ENCODE data around the gene MTHFR.
A peak's percentile ranks its signal among the peaks of the same experiment; 100 is the strongest.
"Not testable (repeated sequence)": the region's sequence is repeated elsewhere in the genome, so short reads cannot be mapped to it uniquely, and the experiment has no call there.

Gene MTHFR

GRCh38 chr1:11831945-11832725, 26.4 kb upstream of the MTHFR start:
- peak; percentile 36 for DNase-seq

- no peak for DNase-seq
Observed at GRCh38 chr1:11828511-11828910, 22.7 kb upstream of the MTHFR start.

GRCh38 chr1:11826946-11827345, 21.2 kb upstream of the MTHFR start:
- DNase-seq: no peak

- DNase-seq: no peak
Observed at GRCh38 chr1:11825131-11825530, 19.4 kb upstream of the MTHFR start.

- no peak for DNase-seq
Observed at GRCh38 chr1:11823366-11824137, 17.8 kb upstream of the MTHFR start.

- no peak for DNase-seq
Observed at GRCh38 chr1:11822091-11822490, 16.3 kb upstream of the MTHFR start.

GRCh38 chr1:11817192-11817591, 11.4 kb upstream of the MTHFR start:
- no peak for DNase-seq

GRCh38 chr1:11813021-11813420, 7.3 kb upstream of the MTHFR start:
- DNase-seq: no peak

- no peak for DNase-seq
Observed at GRCh38 chr1:11807133-11807532, 1.4 kb upstream of the MTHFR start.

- peak; percentile 89 for DNase-seq
Observed at GRCh38 chr1:11806307-11806936, 658 bp upstream of the MTHFR start.

- DNase-seq: peak; percentile 48
Observed at GRCh38 chr1:11804666-11805421, 920 bp downstream of the MTHFR start.

GRCh38 chr1:11803924-11804665, 1.7 kb downstream of the MTHFR start:
- DNase-seq: not testable (repeated sequence)

GRCh38 chr1:11802973-11803885, 2.5 kb downstream of the MTHFR start:
- DNase-seq: peak; percentile 99

GRCh38 chr1:11802616-11802972, 3.2 kb downstream of the MTHFR start:
- DNase-seq: no peak

GRCh38 chr1:11800756-11801433, 4.9 kb downstream of the MTHFR start:
- DNase-seq: no peak

GRCh38 chr1:11800391-11800755, 5.4 kb downstream of the MTHFR start:
- no peak for DNase-seq

- DNase-seq: no peak
Observed at GRCh38 chr1:11799896-11800295, 5.9 kb downstream of the MTHFR start.

- no peak for DNase-seq
Observed at GRCh38 chr1:11799099-11799498, 6.7 kb downstream of the MTHFR start.

- no peak for DNase-seq
Observed at GRCh38 chr1:11797525-11798216, 8.1 kb downstream of the MTHFR start.
